GM19468 (cell line): ENCODE results near the gene TTLL11.

Experiments
- ATAC-seq: cut with Tn5 transposase; IDR thresholded peaks from one replicate; pipeline ENCODE4 v1.9.1; 2021; ENCODE audit warnings: mild to moderate bottlenecking, moderate library complexity, moderate number of reproducible peaks; ENCODE audit not compliant: unreplicated experiment; ENCODE audit errors: extremely low read depth

The TTLL11 gene

GRCh38 chr9:121772600-121773285, 320.4 kb downstream of the TTLL11 start:
- ATAC-seq: no peak
